H1 (cell line): ENCODE results near the gene PSPN. TPM values are rescaled to one million over a fixed set of nuclear protein-coding genes. Genes with fewer than 3 reads are reported as not detected.
A peak's percentile ranks its signal among the peaks of the same experiment; 100 is the strongest.

ENCODE experiments used
- BACH1 ChIP-seq: IDR thresholded peaks from 2 replicates; pipeline ENCODE4 v1.6.1; 2012; ENCODE audit warnings: low read length, improper control_type of control experiment
- CREB1 ChIP-seq: IDR thresholded peaks from 2 replicates; pipeline ENCODE4 v1.6.1; 2012; ENCODE audit warnings: inconsistent platforms
- CTBP2 ChIP-seq: IDR thresholded peaks from 2 replicates; pipeline ENCODE4 v1.7.0; 2011; ENCODE audit warnings: borderline replicate concordance, mild to moderate bottlenecking, moderate library complexity, mixed read lengths, low read length; ENCODE audit not compliant: insufficient read depth, insufficient read length
- E2F6 ChIP-seq: IDR thresholded peaks from 2 replicates; pipeline ENCODE4 v1.6.1; 2012; ENCODE audit warnings: inconsistent platforms
- EP300 ChIP-seq, 2 experiments: IDR thresholded peaks; 1 replicate in 1 of 2; 2 replicates in 1 of 2; pipeline ENCODE4 v1.6.1; 2011 to 2012; ENCODE audit warnings: low read depth in 2 of 2, low read length in 2 of 2, mild to moderate bottlenecking in 2 of 2, borderline replicate concordance in 1 of 2, inconsistent platforms in 1 of 2, moderate library complexity in 1 of 2
- HDAC2 ChIP-seq, 2 experiments: fragments of 300-600 bp in 1 of 2; sonication (generic) in 1 of 2; IDR thresholded peaks; 2 replicates each; pipeline ENCODE4 v1.6.1; 2011 to 2012; ENCODE audit warnings: low read depth in 2 of 2, low read length in 2 of 2, mild to moderate bottlenecking in 2 of 2, moderate library complexity in 2 of 2, borderline replicate concordance in 1 of 2, inconsistent platforms in 1 of 2
- JUND ChIP-seq: IDR thresholded peaks from 2 replicates; pipeline ENCODE4 v1.6.1; 2011; ENCODE audit warnings: mild to moderate bottlenecking, improper control_type of control experiment, low read length
- KDM1A ChIP-seq: fragments of 200-600, 300-600 bp; sonication (generic); IDR thresholded peaks from 2 replicates; pipeline ENCODE4 v1.7.1; 2016; ENCODE audit warnings: mild to moderate bottlenecking, low read length, borderline replicate concordance
- KDM5A ChIP-seq: fragments of 200-600 bp; IDR thresholded peaks from 2 replicates; pipeline ENCODE4 v1.7.1; 2012; ENCODE audit warnings: mild to moderate bottlenecking, low read length, inconsistent platforms, mixed read lengths
- NANOG ChIP-seq: IDR thresholded peaks from 2 replicates; pipeline ENCODE4 v1.6.1; 2011; ENCODE audit warnings: low read length, low read depth, mild to moderate bottlenecking, inconsistent platforms; ENCODE audit not compliant: insufficient read depth, poor library complexity, severe bottlenecking
- NRF1 ChIP-seq: IDR thresholded peaks from 2 replicates; pipeline ENCODE4 v1.6.1; 2011; ENCODE audit warnings: mild to moderate bottlenecking, low read depth, low read length, improper control_type of control experiment
- PHF8 ChIP-seq: fragments of 200-600 bp; sonication (generic); conservative IDR thresholded peaks from 2 replicates; pipeline ENCODE4 v1.7.1; 2012; ENCODE audit warnings: low read depth, mild to moderate bottlenecking, inconsistent platforms, low read length, moderate library complexity
- POLR2AphosphoS5 ChIP-seq: IDR thresholded peaks from 2 replicates; pipeline ENCODE4 v1.6.1; 2011; ENCODE audit warnings: low read depth, low read length
- RAD21 ChIP-seq, 2 experiments: IDR thresholded peaks in 1 of 2; conservative IDR thresholded peaks in 1 of 2; 2 replicates each; pipeline ENCODE4 v1.6.1; 2011; ENCODE audit warnings: low read depth in 2 of 2, low read length in 2 of 2, improper control_type of control experiment in 1 of 2, inconsistent platforms in 1 of 2, mild to moderate bottlenecking in 1 of 2, moderate library complexity in 1 of 2
- RFX5 ChIP-seq: IDR thresholded peaks from 2 replicates; pipeline ENCODE4 v1.6.1; 2011; ENCODE audit warnings: low read depth, low read length, improper control_type of control experiment, borderline replicate concordance
- SAP30 ChIP-seq: fragments of 300-600 bp; sonication (generic); IDR thresholded peaks from 2 replicates; pipeline ENCODE4 v1.7.1; 2012; ENCODE audit warnings: low read length, moderate library complexity, mild to moderate bottlenecking, inconsistent platforms; ENCODE audit not compliant: insufficient read depth, insufficient replicate concordance
- SIN3A ChIP-seq, 2 experiments: IDR thresholded peaks in 1 of 2; conservative IDR thresholded peaks in 1 of 2; 2 replicates each; pipeline ENCODE4 v1.6.1; 2011 to 2012; ENCODE audit warnings: low read length in 2 of 2, improper control_type of control experiment in 1 of 2, low read depth in 1 of 2, mild to moderate bottlenecking in 1 of 2
- SRF ChIP-seq: IDR thresholded peaks from 2 replicates; pipeline ENCODE4 v1.6.1; 2011; ENCODE audit warnings: mild to moderate bottlenecking, low read depth, low read length, moderate library complexity
- SUZ12 ChIP-seq: fragments of 200-600 bp; sonication (generic); IDR thresholded peaks from 2 replicates; pipeline ENCODE4 v1.6.1; 2012; ENCODE audit warnings: mild to moderate bottlenecking, inconsistent platforms, low read length, moderate library complexity, mixed read lengths
- TAF1 ChIP-seq: IDR thresholded peaks from 2 replicates; pipeline ENCODE4 v1.6.1; 2011; ENCODE audit warnings: mild to moderate bottlenecking, low read depth, low read length
- YY1 ChIP-seq: IDR thresholded peaks from 2 replicates; pipeline ENCODE4 v1.6.1; 2011; ENCODE audit warnings: low read depth, mild to moderate bottlenecking, low read length
- polyA plus RNA-seq, 7 experiments: library from polyadenylated mRNA; depleted of rRNA in 3 of 7; stranded (reverse) in 5 of 7; unstranded in 2 of 7; fragments of >200 nt in 5 of 7; fragments of 200-250 nt in 2 of 7; gene quantifications; 1 replicate in 5 of 7; 2 replicates in 1 of 7; 4 replicates in 1 of 7; pipeline versions ENCODE4 v1.2.1 to v1.2.3, GENCODE V29; 2011 to 2013; ENCODE audit warnings: missing spikeins in 2 of 7, mixed read lengths in 2 of 7
- total RNA-seq: library from RNA; stranded (reverse); fragmentation: NEBNext Ultra II Directional; extraction: Animal tissue kit (Norgen Biotek cat#: 25700); gene quantifications from 2 replicates; pipeline ENCODE4 v1.2.1, GENCODE V29; 2021

PSPN gene
- total and polyA plus RNA-seq, 2 of the 8 experiments (the other 6 are each of a cell fraction or from before 2014, with no cell fraction given) = 1.0 to 2.1 TPM

GRCh38 chr19:6393074-6393982 is 17.6 kb upstream of the PSPN start, which contains the start of gene GTF2F1 (continued):
- peak; percentile 66 for TF ChIP-seq SAP30
- TF ChIP-seq TAF1 = peak; percentile 56
- no peak for TF ChIP-seq RFX5
- TF ChIP-seq SUZ12 = no peak
- TF ChIP-seq RAD21 (IDR thresholded peaks at IDR 0.05 in 1 of 2, conservative IDR thresholded peaks at IDR 0.05 in 1 of 2; ENCODE audit: low read depth in 2 of 2, low read length in 2 of 2) = peak; percentile 20 to 25; a peak in 3 of 4 replicates
- 0 out of 2 replicates have a peak, but pooled peaks have one; percentile 19 for TF ChIP-seq YY1
- peak; percentile 60 for TF ChIP-seq POLR2AphosphoS5
- TF ChIP-seq NRF1 = peak; percentile 72
- TF ChIP-seq CTBP2 = peak; percentile 72
- TF ChIP-seq SRF = no peak
- TF ChIP-seq E2F6 = 0 out of 2 replicates have a peak, but pooled peaks have one; percentile 28
- 0 out of 2 replicates have a peak, but pooled peaks have one; percentile 42 for TF ChIP-seq BACH1
- TF ChIP-seq HDAC2 (IDR thresholded peaks at IDR 0.05; ENCODE audit: borderline replicate concordance in 1 of 2, low read depth in 2 of 2, low read length in 2 of 2) = peak in 1 of 2 experiments; percentile 88; a peak in 3 of 4 replicates
- no peak; the same call in 1 of the 2 replicates for TF ChIP-seq KDM5A
- TF ChIP-seq EP300 (IDR thresholded peaks at IDR 0.05; ENCODE audit: borderline replicate concordance in 1 of 2, low read depth in 2 of 2, low read length in 2 of 2) = 0 out of 3 replicates have a peak, but pooled peaks of 1 of the 2 experiments have one; percentile 40
- peak; percentile 51 for TF ChIP-seq PHF8
- TF ChIP-seq KDM1A = no peak
- peak; percentile 87 to 96 for TF ChIP-seq SIN3A (conservative IDR thresholded peaks at IDR 0.05 in 1 of 2, IDR thresholded peaks at IDR 0.05 in 1 of 2; ENCODE audit: low read depth in 1 of 2, low read length in 2 of 2)
- TF ChIP-seq NANOG = no peak
- TF ChIP-seq JUND = 0 out of 2 replicates have a peak, but pooled peaks have one; percentile 9
- peak; percentile 84 for TF ChIP-seq CREB1
